GM12878 (cell line): ENCODE measurements around the gene PIEZO2. TPM values are rescaled to one million over a fixed set of nuclear protein-coding genes. Genes with fewer than 3 reads are reported as not detected.

Experiments used
- ATAC-seq: fragments of 200-7000 bp; cut with Tn5 transposase; 3 replicates; pipeline ENCODE4 v1.9.1; 2020; ENCODE audit warnings: mild to moderate bottlenecking, moderate library complexity
- BruUV-seq: library from RNA; stranded (reverse); fragments of 400-500 nt; replicated peaks from 2 replicates; lab custom pipeline; 2021; lab: Mats Ljungman, UMichigan
- CTCF ChIA-PET: fragments of 300-600 bp; sonication (Branson Sonifier 250); formaldehyde crosslinking; extraction: SDS; loops from one replicate; lab custom pipeline; 2021; ENCODE audit warnings: inconsistent platforms; lab: Yijun Ruan, JAX
- POLR2A ChIA-PET: fragments of 350-600 bp; formaldehyde crosslinking; extraction: SDS; loops from one replicate; lab custom pipeline; 2021; ENCODE audit warnings: inconsistent platforms; lab: Charles Lee
- RAD21 ChIA-PET: fragments of 300-600 bp; sonication (Branson Sonifier 250); formaldehyde crosslinking; loops from one replicate; lab custom pipeline; 2023; ENCODE audit warnings: antibody characterized with exemption; ENCODE audit not compliant: unreplicated experiment; lab: Charles Lee
- SMC1A ChIA-PET: fragments of 300-600 bp; sonication (Branson Sonifier 250); formaldehyde crosslinking; loops from one replicate; lab custom pipeline; 2023; ENCODE audit not compliant: unreplicated experiment, uncharacterized antibody; lab: Charles Lee
- DNase-seq: peaks from one replicate; pipeline ENCODE4 v3.0.0-alpha.2; 2011; ENCODE audit warnings: low read depth, low spot score
- FAIRE-seq: peaks from 3 replicates; lab custom pipeline; 2011; peaks lifted over from hg19 to GRCh38; lab: Jason Lieb, UNC
- H2AFZ ChIP-seq: 2 replicates; pipeline ENCODE4 v1.6.0; 2011; ENCODE audit warnings: low read depth, low read length, control low read depth; ENCODE audit not compliant: control insufficient read depth
- H3K27ac ChIP-seq: 2 replicates; pipeline ENCODE4 v1.5.1; 2011; ENCODE audit warnings: control low read depth; ENCODE audit not compliant: control insufficient read depth, insufficient read depth
- H3K27me3 ChIP-seq, 2 experiments: replicated peaks in 1 of 2; 2 replicates each; pipeline versions ENCODE4 v1.6.0 to v1.6.1; 2011; ENCODE audit warnings: low read length in 1 of 2; ENCODE audit not compliant: control insufficient read depth in 2 of 2, insufficient read depth in 2 of 2
- H3K36me3 ChIP-seq, 2 experiments: 2 replicates each; pipeline ENCODE4 v1.5.1; 2011; ENCODE audit warnings: low read length in 1 of 2; ENCODE audit not compliant: control insufficient read depth in 2 of 2, insufficient read depth in 2 of 2
- H3K4me1 ChIP-seq: 2 replicates; pipeline ENCODE4 v1.6.1; 2011; ENCODE audit warnings: mild to moderate bottlenecking, low read length, moderate library complexity, mixed read lengths; ENCODE audit not compliant: control insufficient read depth, insufficient read depth
- H3K4me2 ChIP-seq: 2 replicates; pipeline ENCODE4 v1.6.0; 2011; ENCODE audit warnings: control low read depth; ENCODE audit not compliant: control insufficient read depth, insufficient read depth
- H3K4me3 ChIP-seq: fragments of 200-600 bp; sonication (generic); 2 replicates; pipeline ENCODE4 v1.5.1; 2016
- H3K79me2 ChIP-seq: 2 replicates; pipeline ENCODE4 v1.6.0; 2011; ENCODE audit warnings: low read length; ENCODE audit not compliant: control insufficient read depth, insufficient read depth
- H3K9ac ChIP-seq: 2 replicates; pipeline ENCODE4 v1.8.0; 2011; ENCODE audit warnings: low read length, control low read depth, mixed read lengths; ENCODE audit not compliant: control insufficient read depth, insufficient read depth
- H3K9me3 ChIP-seq: replicated peaks from 3 replicates; pipeline ENCODE4 v1.5.1; 2011; ENCODE audit warnings: mild to moderate bottlenecking, low read length; ENCODE audit not compliant: control insufficient read depth, insufficient read depth
- H4K20me1 ChIP-seq: 2 replicates; pipeline ENCODE4 v1.6.0; 2011; ENCODE audit not compliant: control insufficient read depth, insufficient read depth
- CHD1 ChIP-seq: IDR thresholded peaks from 2 replicates; pipeline ENCODE4 v1.6.1; 2012; ENCODE audit warnings: low read depth, low read length, improper control_type of control experiment
- CHD4 ChIP-seq: fragments of 200-600 bp; sonication (generic); IDR thresholded peaks from 2 replicates; pipeline ENCODE4 v1.6.1; 2016; ENCODE audit warnings: mild to moderate bottlenecking
- ETV6 ChIP-seq, 2 experiments: fragments of 450-650 bp in 1 of 2; IDR thresholded peaks in 1 of 2; conservative IDR thresholded peaks in 1 of 2; 2 replicates each; pipeline ENCODE4 v1.6.1; 2014; ENCODE audit warnings: antibody characterized with exemption in 1 of 2, borderline replicate concordance in 1 of 2, low read depth in 1 of 2, mild to moderate bottlenecking in 1 of 2, moderate library complexity in 1 of 2
- FOS ChIP-seq: IDR thresholded peaks from 3 replicates; pipeline ENCODE4 v1.6.1; 2011; ENCODE audit warnings: borderline replicate concordance; ENCODE audit not compliant: insufficient read length; ENCODE audit errors: extremely low read depth
- GABPA ChIP-seq: IDR thresholded peaks from 2 replicates; pipeline ENCODE4 v1.6.1; 2014; ENCODE audit warnings: antibody characterized with exemption, low read depth, mild to moderate bottlenecking, inconsistent platforms
- IRF4 ChIP-seq: IDR thresholded peaks from 2 replicates; pipeline ENCODE4 v1.6.1; 2011; ENCODE audit warnings: low read depth, low read length
- MTA2 ChIP-seq: fragments of 450-650 bp; IDR thresholded peaks from 2 replicates; pipeline ENCODE4 v1.6.1; 2016; ENCODE audit warnings: low read depth, mild to moderate bottlenecking, moderate library complexity
- SIX5 ChIP-seq: IDR thresholded peaks from 2 replicates; pipeline ENCODE4 v1.6.1; 2011; ENCODE audit warnings: mild to moderate bottlenecking, low read depth, low read length, moderate library complexity; ENCODE audit not compliant: severe bottlenecking
- SUZ12 ChIP-seq: fragments of 200-600 bp; sonication (generic); IDR thresholded peaks from one replicate; pipeline ENCODE4 v1.6.1; 2018; ENCODE audit warnings: antibody characterized with exemption, mild to moderate bottlenecking; ENCODE audit not compliant: unreplicated experiment
- TARDBP ChIP-seq: IDR thresholded peaks from 2 replicates; pipeline ENCODE4 v1.6.1; 2016; ENCODE audit warnings: borderline replicate concordance
- WRNIP1 ChIP-seq: IDR thresholded peaks from 2 replicates; pipeline ENCODE4 v1.6.1; 2011; ENCODE audit warnings: low read depth, low read length, improper control_type of control experiment, borderline replicate concordance
- WGBS: methylation state at CpG from one replicate; pipeline ENCODE4 v1.1.6; 2016; ENCODE audit warnings: low lambda C conversion rate; ENCODE audit not compliant: insufficient replicate concordance, insufficient coverage; ENCODE audit errors: missing lambda C conversion rate; 5-methylcytosine and 5-hydroxymethylcytosine counted together
- in situ Hi-C: fragments of 300-500 bp; cut with MboI; formaldehyde crosslinking; loops from 9 replicates; pipeline ENCODE4 v1.14.3; 2018; ENCODE audit warnings: mixed read lengths
- intact Hi-C: fragments of 100-400 bp; cut with micrococcal nuclease; formaldehyde crosslinking; loops from one replicate; pipeline ENCODE4 v1.14.2; 2022; ENCODE audit not compliant: unreplicated experiment
- polyA plus RNA-seq, 11 experiments: library from polyadenylated mRNA; depleted of rRNA in 4 of 11; unstranded in 6 of 11; stranded (reverse) in 5 of 11; fragments of >200 nt; fragmentation: Nextera tagmentation in 4 of 11; fragmentation: Illumina TruSeq in 1 of 11; extraction: Ambion mirVana in 4 of 11; extraction: Trizol in 1 of 11; gene quantifications; 1 replicate in 1 of 11; 2 replicates in 10 of 11; pipeline versions ENCODE4 v1.2.1 to v1.2.3, GENCODE V29; 2011 to 2016; ENCODE audit warnings: inconsistent platforms in 2 of 11, missing spikeins in 2 of 11, low read depth in 1 of 11
- total RNA-seq, 4 experiments: library from RNA; depleted of rRNA in 3 of 4; stranded (reverse); fragments of >200 nt in 3 of 4; fragmentation: Illumina TruSeq in 1 of 4; extraction: Trizol in 1 of 4; gene quantifications; 2 replicates each; pipeline versions ENCODE4 v1.2.1 to v1.2.3, GENCODE V29; 2013 to 2021

PIEZO2 gene
- total and polyA plus RNA-seq, 10 of the 15 experiments (the other 5 are each of a cell fraction or from before 2014, with no cell fraction given): 6.7 to 42.3 (median 27.4) TPM

- RAD21 ChIA-PET: interaction anchor here (1.1 kb wide), 1 partner anchor 121 kb away, joined by 3 read pairs; no protein-coding TSS in a partner anchor
- no peak overlapping the region for H3K9ac ChIP-seq
- H3K9me3 ChIP-seq: no peaks in the 10 kb centered on the region
- in situ Hi-C loops: no loop called here
- no peak overlapping the region for H3K27ac ChIP-seq
- H3K4me3 ChIP-seq: no peak overlapping the region
- POLR2A ChIA-PET: no interaction called here
- no peak for ATAC-seq
- TF ChIP-seq ETV6 (conservative IDR thresholded peaks at IDR 0.05 in 1 of 2, IDR thresholded peaks at IDR 0.05 in 1 of 2; ENCODE audit: borderline replicate concordance in 1 of 2, low read depth in 1 of 2): no peak
- TF ChIP-seq GABPA: no peak
- no peak for TF ChIP-seq CHD1
- no peak for TF ChIP-seq FOS
- FAIRE-seq: no peak
- peaks cover 0 to 3% of the 10 kb centered on the region in 2 experiments; a peak in 3 of 4 replicates for H3K36me3 ChIP-seq
- SMC1A ChIA-PET: interaction anchor here (1.0 to 2.9 kb wide), 2 partner anchors 22 to 23 kb away, joined by 3 to 8 read pairs; no protein-coding TSS in a partner anchor
- no TSS peak for BruUV-seq
- H3K4me2 ChIP-seq: no peak overlapping the region
- no peaks in the 10 kb centered on the region for H4K20me1 ChIP-seq
- no peaks in the 10 kb centered on the region for H3K79me2 ChIP-seq
- intact Hi-C loops: loop anchor here (10.0 kb wide), 1 partner anchor 117 kb away; no protein-coding TSS in a partner anchor
- CTCF ChIA-PET: no interaction called here
- no peak overlapping the region for H2AFZ ChIP-seq
- no peak for DNase-seq
- no peaks in the 10 kb centered on the region for H3K27me3 ChIP-seq
- WGBS: 34% methylated on average over 12 of the region's 12 CpGs
- H3K4me1 ChIP-seq: no peaks in the 10 kb centered on the region; the same call in 1 of the 2 replicates
Observed at GRCh38 chr18:10681581-10682367, 467.6 kb downstream of the PIEZO2 start.

DNA sequence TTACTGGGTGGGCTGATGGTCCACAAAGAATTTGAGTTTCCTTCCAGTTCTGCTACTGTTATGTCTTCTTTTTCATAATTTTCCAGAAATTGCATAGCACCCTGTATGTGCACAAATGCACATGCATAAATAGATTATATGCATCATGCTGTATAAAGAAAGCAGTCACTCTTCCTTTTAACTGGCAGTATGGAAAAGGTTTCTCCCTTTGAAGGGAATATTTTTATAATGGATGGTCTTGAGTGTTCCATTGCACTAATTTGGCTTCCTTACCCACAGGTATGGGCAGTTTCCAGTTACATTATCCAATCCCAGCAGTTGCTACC is 469.1 kb downstream of the PIEZO2 start:
- intact Hi-C loops (loop anchor here (10.0 kb wide), 1 partner anchor 115 kb away; no protein-coding TSS in a partner anchor), in situ Hi-C loops (no loop called here)
- Histone ChIP-seq H3K4me1 (no peaks in the 10 kb centered on the region), H3K27ac (no peak overlapping the region), H3K4me2 (no peak overlapping the region), H3K79me2 (no peaks in the 10 kb centered on the region), H3K9ac (no peak overlapping the region), H3K27me3 (no peaks in the 10 kb centered on the region), H3K9me3 (no peaks in the 10 kb centered on the region), H4K20me1 (no peaks in the 10 kb centered on the region), H2AFZ (no peak overlapping the region), H3K4me3 (no peak overlapping the region), H3K36me3 (peaks cover 0 to 6% of the 10 kb centered on the region in 2 experiments; a peak in 2 of 4 replicates)
- BruUV-seq: no TSS peak
- FAIRE-seq (no peak), DNase-seq (no peak), ATAC-seq (no peak)
- ChIA-PET SMC1A (interaction anchor here (2.9 kb wide), 1 partner anchor 22 kb away, joined by 8 read pairs; no protein-coding TSS in a partner anchor), CTCF (interaction anchor here (1.0 to 1.2 kb wide), 2 partner anchors 10 to 474 kb away, joined by 3 read pairs; no protein-coding TSS in a partner anchor), RAD21 (interaction anchor here (1.1 kb wide), 1 partner anchor 120 kb away, joined by 3 read pairs; no protein-coding TSS in a partner anchor), POLR2A (no interaction called here)
- TF ChIP-seq SUZ12 (no peak), CHD4 (no peak), MTA2 (no peak), IRF4 (no peak), WRNIP1 (no peak), SIX5 (no peak), TARDBP (no peak)
